Stomach (tissue), 9 donors: Measurements from ENCODE around the gene CNDP2. TPM values are rescaled to one million over a fixed set of nuclear protein-coding genes. Genes with fewer than 3 reads are reported as not detected.
"Not testable (repeated sequence)": the region's sequence is repeated elsewhere in the genome, so short reads cannot be mapped to it uniquely, and the experiment has no call there.

Source experiments
- DNase-seq, 2 donors: peaks; one replicate each; pipeline versions ENCODE4 v3.0.0 to v3.0.0-alpha.2; 2013 to 2019
- H3K27ac ChIP-seq, 5 donors: fragments of 200-600 bp in 4 of 5; sonication (generic) in 4 of 5; one replicate each; pipeline ENCODE4 v1.5.1; 2013 to 2019; ENCODE audit warnings: mild to moderate bottlenecking in 1 of 5, moderate library complexity in 1 of 5
- H3K27me3 ChIP-seq, 3 donors: fragments of 200-600 bp; sonication (generic); one replicate each; pipeline ENCODE4 v1.5.1; 2017 to 2019; ENCODE audit warnings: mixed run types in 1 of 3
- H3K36me3 ChIP-seq, 4 donors: fragments of 200-600 bp; sonication (generic); 1 replicate in 3 of 4; 2 replicates in 1 of 4; pipeline ENCODE4 v1.5.1; 2016 to 2019
- H3K4me1 ChIP-seq, 4 donors: fragments of 200-600 bp; sonication (generic); one replicate each; pipeline ENCODE4 v1.5.1; 2016 to 2019
- H3K4me3 ChIP-seq, 4 donors: fragments of 200-600 bp; sonication (generic) in 3 of 4; one replicate each; pipeline ENCODE4 v1.5.1; 2016 to 2019; ENCODE audit warnings: mild to moderate bottlenecking in 1 of 4
- H3K9me3 ChIP-seq, 4 donors: fragments of 200-600 bp; sonication (generic); one replicate each; pipeline ENCODE4 v1.5.1; 2016 to 2019
- CTCF ChIP-seq, 7 experiments: fragments of 450-650 bp in 4 of 7; fragments of 200-600 bp in 3 of 7; sonication (generic) in 3 of 7; IDR thresholded peaks; one replicate each; pipeline ENCODE4 v1.5.1; 2016 to 2019; ENCODE audit warnings: antibody characterized with exemption in 7 of 7, control low read depth in 2 of 7, mild to moderate bottlenecking in 1 of 7
- EP300 ChIP-seq: sonication (generic); formaldehyde crosslinking; IDR thresholded peaks from one replicate; pipeline ENCODE4 v1.6.1; 2017; ENCODE audit warnings: antibody characterized with exemption
- POLR2A ChIP-seq, 4 donors: fragments of 450-650 bp; IDR thresholded peaks; one replicate each; pipeline ENCODE4 v1.6.1; 2016; ENCODE audit warnings: antibody characterized with exemption in 4 of 4, control low read depth in 2 of 4, mild to moderate bottlenecking in 1 of 4, moderate library complexity in 1 of 4
- POLR2AphosphoS5 ChIP-seq, 3 donors: sonication (generic); formaldehyde crosslinking; IDR thresholded peaks; one replicate each; pipeline ENCODE4 v1.6.1; 2016; ENCODE audit warnings: antibody characterized with exemption in 3 of 3
- WGBS, 5 donors: extraction: QIAGEN DNeasy Blood & Tissue Kit in 3 of 5; methylation state at CpG; one replicate each; pipeline versions ENCODE4 v1.1.5 to v1.1.7; 2013 to 2018; 5-methylcytosine and 5-hydroxymethylcytosine counted together
- intact Hi-C: fragments of 100-400 bp; cut with DNase I; formaldehyde crosslinking; loops from one replicate; pipeline ENCODE4 v1.15.1; 2023; ENCODE audit warnings: low total_unique reads
- polyA plus RNA-seq, 3 donors: library from polyadenylated mRNA; stranded (reverse); fragments of 200-250 nt; gene quantifications; one replicate each; pipeline ENCODE4 v1.2.3, GENCODE V29; 2013
- total RNA-seq, 5 donors: library from RNA; depleted of rRNA; stranded (reverse); fragments of >200 nt; gene quantifications; one replicate each; pipeline versions ENCODE4 v1.1.0 to v1.2.3, GENCODE V29; 2014 to 2016
- donor health status: healthy with polysubstance abuse.
- donor health status: Bipolar disorder and iron deficiency.
- donor health status: healthy.

Gene CNDP2
- total and polyA plus RNA-seq, 8 donors, result 12.8 to 204 (median 113) TPM

GRCh38 chr18:74563999-74564398 is 67.8 kb downstream of the CNDP2 start:
- DNase-seq, result no peak
- no peak for TF ChIP-seq CTCF (IDR thresholded peaks at IDR 0.05)
- TF ChIP-seq POLR2AphosphoS5 (IDR thresholded peaks at IDR 0.05), result no peak
- no peak for TF ChIP-seq POLR2A (IDR thresholded peaks at IDR 0.05)
- no peak for TF ChIP-seq EP300
- peaks cover 0 to 6% (median 3%) of the 10 kb centered on the region in 4 donors for H3K9me3 ChIP-seq
- H3K27me3 ChIP-seq, result peaks cover 0 to 5% (median 0%) of the 10 kb centered on the region in 3 donors
- intact Hi-C loops, result no loop called here
- H3K4me1 ChIP-seq, result peaks cover 0 to 26% (median 7%) of the 10 kb centered on the region in 4 donors
- 20 to 41% (median 34%) methylated on average over 3 of the region's 3 CpGs for WGBS, 5 donors
- no peak overlapping the region for H3K4me3 ChIP-seq
- no peak overlapping the region for H3K27ac ChIP-seq
- H3K36me3 ChIP-seq, result no peaks in the 10 kb centered on the region

- H3K27me3 ChIP-seq, DNase-seq, intact Hi-C loops, H3K4me3 ChIP-seq, H3K27ac ChIP-seq, H3K36me3 ChIP-seq, H3K9me3 ChIP-seq: not testable (repeated sequence)
- 91 to 100% (median 100%) methylated on average over 1 of the region's 1 CpG for WGBS, 5 donors
- peaks cover 0 to 26% (median 7%) of the 10 kb centered on the region in 4 donors for H3K4me1 ChIP-seq
These were observed 69.0 kb downstream of the CNDP2 start for GRCh38 chr18:74565164-74565563.

GRCh38 chr18:74565993-74566392 is 69.8 kb downstream of the CNDP2 start:
- intact Hi-C loops, H3K9me3 ChIP-seq, H3K36me3 ChIP-seq, H3K4me3 ChIP-seq, DNase-seq, H3K27ac ChIP-seq, H3K27me3 ChIP-seq: not testable (repeated sequence)
- 63 to 100% (median 85%) methylated on average over 3 of the region's 3 CpGs for WGBS, 5 donors
- H3K4me1 ChIP-seq, result peaks cover 0 to 26% (median 7%) of the 10 kb centered on the region in 4 donors

GRCh38 chr18:74567822-74568221 is 71.7 kb downstream of the CNDP2 start:
- no peak overlapping the region for H3K4me3 ChIP-seq
- TF ChIP-seq POLR2A (IDR thresholded peaks at IDR 0.05) (no peak), POLR2AphosphoS5 (IDR thresholded peaks at IDR 0.05) (no peak), EP300 (no peak), CTCF (IDR thresholded peaks at IDR 0.05) (no peak)
- peaks cover 0 to 6% (median 3%) of the 10 kb centered on the region in 4 donors for H3K9me3 ChIP-seq
- no peak for DNase-seq
- intact Hi-C loops, result no loop called here
- WGBS, 5 donors, result 61 to 71% (median 65%) methylated on average over 7 of the region's 7 CpGs
- no peak overlapping the region for H3K27ac ChIP-seq
- H3K36me3 ChIP-seq, result no peaks in the 10 kb centered on the region
- no peaks in the 10 kb centered on the region for H3K27me3 ChIP-seq
- peaks cover 0 to 13% (median 4%) of the 10 kb centered on the region in 4 donors for H3K4me1 ChIP-seq

GRCh38 chr18:74569401-74569800 is 73.2 kb downstream of the CNDP2 start:
- TF ChIP-seq POLR2A (IDR thresholded peaks at IDR 0.05) (no peak), POLR2AphosphoS5 (IDR thresholded peaks at IDR 0.05) (no peak), CTCF (IDR thresholded peaks at IDR 0.05) (no peak), EP300 (no peak)
- Histone ChIP-seq H3K27ac (no peak overlapping the region), H3K4me1 (peaks cover 0 to 3% (median 0%) of the 10 kb centered on the region in 4 donors), H3K9me3 (peaks cover 0 to 6% (median 3%) of the 10 kb centered on the region in 4 donors), H3K27me3 (no peaks in the 10 kb centered on the region), H3K36me3 (no peaks in the 10 kb centered on the region), H3K4me3 (no peak overlapping the region)
- no peak for DNase-seq
- 90 to 94% (median 90%) methylated on average over 4 of the region's 4 CpGs for WGBS, 5 donors
- intact Hi-C loops, result no loop called here
